Stimulated activated CD8-positive, alpha-beta memory T cell treated with anti-CD3 and anti-CD28 coated beads, Interleukin-7, amount 100 ng/mL, for 24 hours (primary cell): ENCODE measurements around the gene USP48.
"Not testable (repeated sequence)": the region's sequence is repeated elsewhere in the genome, so short reads cannot be mapped to it uniquely, and the experiment has no call there.

Source experiments
- DNase-seq: peaks from one replicate; pipeline ENCODE4 v3.0.0-alpha.2; 2020; ENCODE audit warnings: low read depth

Gene USP48

DNA sequence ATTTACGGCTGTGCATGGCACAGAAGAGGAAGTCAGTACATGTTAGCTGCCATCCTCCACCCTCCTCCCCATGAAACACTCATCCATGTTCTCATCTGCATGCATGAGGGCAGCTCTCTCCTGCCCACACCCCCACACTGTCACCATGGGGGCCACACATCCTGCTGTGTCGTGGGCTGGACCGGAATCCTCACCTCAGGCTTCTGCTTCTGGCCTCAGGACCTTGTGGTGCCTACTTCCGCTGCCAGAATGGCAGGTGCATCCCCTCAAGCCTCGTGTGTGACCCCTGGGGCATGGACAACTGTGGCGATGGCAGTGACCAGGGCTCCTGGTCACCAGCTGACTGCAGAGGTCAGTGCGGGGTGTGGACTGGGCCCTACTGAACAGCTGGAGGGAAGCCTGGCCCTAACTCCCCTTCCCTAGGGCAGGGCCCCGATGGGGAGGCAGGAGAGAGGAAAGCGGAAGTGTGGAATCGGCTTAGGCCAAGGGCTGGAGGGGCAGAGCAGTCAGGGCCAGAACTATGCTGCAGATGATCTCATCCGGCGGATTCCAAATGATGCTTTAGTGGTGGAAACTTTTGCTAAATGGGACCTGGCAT lies 32.9 kb upstream of the USP48 start:
- no peak for DNase-seq

DNA sequence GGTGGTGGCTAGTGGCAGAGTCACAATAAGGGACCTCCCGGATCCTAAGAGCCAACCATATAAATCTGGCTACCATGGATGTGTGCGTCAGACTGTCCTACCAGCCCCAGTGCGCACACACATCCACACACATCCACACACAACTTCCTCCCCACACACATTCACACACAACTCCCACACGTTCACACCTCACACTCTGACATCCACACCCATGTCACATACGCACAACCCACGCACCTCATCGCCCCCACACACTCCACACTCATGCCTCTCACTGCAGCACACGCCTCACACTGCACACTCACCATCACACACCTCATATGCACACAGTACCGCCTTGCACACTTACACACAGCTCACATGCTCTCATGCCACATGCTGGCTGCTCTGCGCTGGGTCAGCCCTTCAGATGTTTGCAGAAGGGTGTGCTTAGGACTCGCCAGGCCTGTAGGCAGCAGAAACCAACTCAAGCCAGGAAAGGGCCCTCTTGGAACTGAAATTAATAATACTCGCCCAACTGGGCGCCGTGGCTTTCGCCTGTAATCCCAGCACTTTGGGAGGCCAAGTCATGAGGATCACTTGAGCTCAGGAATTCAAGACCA lies 32.1 kb upstream of the USP48 start:
- DNase-seq, result no peak

DNA sequence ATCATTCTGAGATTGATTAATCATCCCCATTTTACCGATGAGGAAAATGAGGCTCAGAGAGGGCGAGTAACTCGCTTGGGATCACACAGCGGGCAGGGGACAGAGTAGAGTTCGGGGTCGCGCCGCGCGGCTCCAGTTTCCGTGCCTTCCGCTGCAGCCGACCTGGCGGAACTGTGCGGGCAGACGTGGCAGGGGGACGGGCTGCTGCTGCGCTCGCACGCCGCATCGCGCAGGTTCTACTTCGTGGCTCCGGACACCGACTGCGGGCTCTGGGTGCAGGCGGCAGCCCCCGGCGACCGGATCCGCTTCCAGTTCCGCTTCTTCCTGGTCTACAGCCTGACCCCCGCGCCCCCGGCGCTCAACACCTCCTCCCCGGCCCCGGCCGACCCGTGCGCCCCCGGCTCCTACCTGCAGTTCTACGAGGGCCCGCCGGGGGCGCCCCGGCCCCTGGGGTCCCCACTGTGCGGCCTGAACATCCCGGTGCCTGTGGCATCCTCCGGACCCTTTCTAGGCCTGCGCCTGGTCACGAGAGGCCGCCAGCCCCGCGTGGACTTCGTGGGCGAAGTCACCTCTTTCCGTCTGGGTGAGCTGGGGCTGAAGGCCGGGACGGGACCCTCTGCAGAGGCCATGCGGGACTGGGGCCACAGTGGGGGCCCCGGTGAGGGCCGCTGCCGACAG lies 31.4 kb upstream of the USP48 start:
- DNase-seq, result peak; percentile 3

DNA sequence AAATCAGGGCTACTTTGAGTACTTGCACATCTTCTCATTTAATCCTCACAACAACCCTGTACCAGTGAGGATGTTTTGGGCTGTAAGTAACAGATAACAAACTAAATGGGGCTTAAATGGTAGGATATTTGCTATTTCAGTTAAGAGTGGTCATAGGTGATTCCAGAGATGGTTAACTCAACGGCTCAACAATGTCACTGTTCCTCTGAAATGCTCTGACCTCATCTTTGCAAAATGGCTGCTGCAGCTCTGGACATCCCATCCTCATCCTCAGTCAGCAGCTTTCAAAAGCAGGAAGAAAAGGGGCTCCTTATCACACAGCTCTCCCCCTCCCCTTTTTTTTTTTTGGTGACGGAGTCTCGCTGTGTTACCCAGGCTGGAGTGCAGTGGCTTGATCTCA lies 30.6 kb upstream of the USP48 start:
- DNase-seq, result no peak

DNA sequence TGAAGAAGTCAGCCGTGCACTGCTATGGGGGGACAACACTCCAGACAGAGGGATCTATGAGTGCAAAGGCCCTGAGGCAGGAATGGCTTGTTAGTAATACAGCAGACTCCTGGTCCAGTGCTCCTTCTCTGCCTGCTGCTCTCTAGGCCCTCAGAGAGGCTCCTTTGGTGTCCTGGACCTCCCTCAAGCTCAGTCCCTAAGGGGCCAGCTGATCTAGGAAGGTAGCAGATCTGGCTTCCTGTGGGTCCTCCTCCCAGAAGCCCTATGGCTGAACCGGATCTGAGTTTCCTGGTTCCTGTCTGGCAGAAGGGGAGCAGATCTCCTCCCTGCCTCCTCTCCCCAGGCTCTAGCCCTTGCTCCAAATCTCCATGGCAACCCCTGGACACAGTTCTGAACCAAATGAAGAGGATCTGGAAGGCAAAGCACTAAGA lies 28.9 kb upstream of the USP48 start, which contains the start of gene LDLRAD2:
Gene LDLRAD2 (plus strand): TSS at position 391 of the 431 bp plus-strand sequence. CDS start 187 bp downstream, outside the sequence.
- DNase-seq, result no peak

DNA sequence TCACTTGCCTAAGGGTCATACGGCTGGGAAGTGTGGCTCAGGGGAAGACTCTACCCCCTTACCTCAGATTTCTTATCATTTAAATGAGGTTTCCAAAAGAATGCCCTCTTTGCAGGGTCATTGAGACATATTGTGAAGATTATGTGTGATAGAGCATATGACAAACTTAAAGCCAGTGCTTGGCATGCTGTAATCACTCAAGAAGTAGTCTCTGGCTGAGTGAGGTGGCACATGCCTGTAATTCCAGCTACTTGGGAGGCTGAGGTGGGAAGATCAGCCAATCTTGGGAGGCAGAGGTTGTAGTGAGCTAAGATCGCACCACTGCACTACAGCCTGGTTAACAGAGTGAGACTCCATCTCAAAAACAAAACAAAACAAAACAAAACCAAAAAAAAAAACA lies 21.6 kb upstream of the USP48 start:
- no peak for DNase-seq

DNA sequence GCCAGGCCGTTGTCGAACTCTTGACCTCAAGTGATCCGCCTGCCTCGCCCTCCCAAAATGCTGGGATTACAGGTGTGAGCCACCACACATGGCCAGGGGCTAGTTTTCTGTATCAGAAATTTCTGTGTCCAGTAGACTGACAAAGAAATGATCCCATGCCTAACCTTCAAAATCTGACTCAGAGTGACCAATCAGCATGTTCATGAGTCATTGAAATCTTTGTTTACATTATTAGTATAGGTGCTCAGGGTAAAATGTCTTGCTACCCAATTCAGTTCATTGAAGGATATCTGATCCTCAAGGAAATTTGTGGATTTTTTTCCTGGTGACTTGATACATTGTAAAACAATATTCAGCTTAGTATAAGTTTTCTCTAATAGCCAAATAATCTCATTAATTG lies 18.2 kb upstream of the USP48 start:
- no peak for DNase-seq

DNA sequence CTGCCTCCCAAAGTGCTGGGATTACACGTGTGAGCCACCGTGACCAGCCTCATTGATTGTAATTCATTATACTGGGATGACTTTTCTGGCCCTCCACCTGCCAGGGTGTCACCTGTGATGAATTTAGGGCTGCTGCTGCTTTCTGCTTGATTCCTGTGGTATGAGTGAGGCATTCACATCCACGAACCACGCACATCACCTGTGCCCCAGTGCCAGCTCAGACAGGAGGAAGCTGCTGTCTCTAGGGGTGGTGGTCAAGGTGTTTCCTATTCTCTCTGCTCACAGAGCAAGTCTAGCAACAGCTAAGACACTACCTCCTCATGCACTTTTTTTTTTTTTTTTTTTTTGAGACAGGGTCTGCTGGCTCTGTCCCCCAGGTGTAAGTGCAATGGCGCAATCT lies 16.8 kb upstream of the USP48 start:
- no peak for DNase-seq

DNA sequence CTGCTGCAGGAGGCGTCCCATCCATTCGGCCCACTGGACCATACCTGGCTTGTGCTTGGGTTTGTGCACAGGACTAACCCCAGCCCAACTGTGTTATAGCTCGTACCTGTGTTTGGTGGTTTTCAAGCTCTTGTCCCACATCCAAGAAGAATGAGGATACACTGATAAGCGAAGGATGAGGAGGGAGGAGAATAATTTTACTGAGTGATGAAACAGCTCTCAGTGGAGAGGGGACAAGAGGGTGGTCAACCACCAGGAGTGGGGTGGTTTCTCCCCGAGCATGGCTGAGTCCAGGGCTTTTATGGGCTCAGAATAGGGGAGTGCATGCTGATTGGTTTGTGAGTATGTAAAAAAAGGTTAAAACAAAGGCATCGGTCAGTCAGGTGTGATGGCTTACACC lies 12.1 kb upstream of the USP48 start:
- no peak for DNase-seq

DNA sequence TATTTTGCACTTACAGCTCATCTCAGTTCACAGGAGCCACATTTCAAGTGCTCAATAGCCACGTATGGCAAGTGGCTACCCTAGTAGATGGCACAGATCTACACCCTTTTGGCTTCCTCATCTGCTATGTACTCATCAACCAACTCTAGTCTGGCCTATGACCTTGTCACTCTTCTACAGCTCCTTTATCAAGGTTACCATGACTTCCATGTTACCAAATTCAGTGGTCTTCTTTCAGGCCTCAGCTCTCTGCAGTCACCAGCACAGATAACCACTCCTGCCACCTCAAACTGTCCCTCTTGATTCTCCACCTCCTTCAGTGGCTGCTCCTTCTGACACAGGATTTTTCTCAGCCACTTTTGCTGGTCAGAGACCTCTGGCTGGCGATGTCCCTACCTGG lies 11.7 kb upstream of the USP48 start:
- no peak for DNase-seq

DNA sequence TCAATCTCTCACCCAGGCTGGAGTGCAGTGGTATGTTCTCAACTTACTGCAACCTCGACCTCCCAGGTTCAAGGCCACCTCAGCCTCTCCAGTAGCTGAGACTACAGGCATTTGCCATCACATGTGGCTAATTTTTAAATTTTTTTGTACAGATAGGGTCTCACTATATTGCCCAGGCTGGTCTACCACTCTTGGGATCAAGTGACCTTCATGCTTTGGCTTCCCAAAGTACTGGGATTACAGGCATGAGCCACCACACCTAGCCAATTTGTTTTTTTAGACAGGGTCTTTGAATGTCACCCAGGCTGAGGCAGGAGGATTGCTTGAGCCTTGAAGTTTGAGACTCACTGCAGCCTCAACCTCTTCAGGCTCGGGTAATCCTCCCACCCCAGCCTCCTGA lies 10.2 kb upstream of the USP48 start:
- no peak for DNase-seq

DNA sequence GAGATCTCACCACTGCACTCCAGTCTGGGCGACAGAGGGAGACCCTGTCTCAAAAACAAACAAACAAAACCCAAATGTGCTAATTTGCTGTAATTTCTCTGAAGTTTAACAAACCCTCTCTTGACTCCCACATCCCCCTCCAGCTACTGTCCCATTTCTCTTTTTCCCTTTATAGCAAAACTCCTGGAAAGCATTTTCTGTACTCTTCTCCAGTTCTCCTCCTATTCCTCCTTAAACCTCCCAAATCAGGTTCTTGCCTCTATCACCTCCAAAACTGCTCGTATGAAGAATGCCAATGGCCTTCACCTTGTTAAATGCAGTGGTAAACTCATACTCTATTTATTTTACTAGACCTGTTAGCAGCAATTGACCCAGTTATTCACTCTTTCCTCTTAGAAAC lies 3.7 kb upstream of the USP48 start:
- DNase-seq, result no peak

DNA sequence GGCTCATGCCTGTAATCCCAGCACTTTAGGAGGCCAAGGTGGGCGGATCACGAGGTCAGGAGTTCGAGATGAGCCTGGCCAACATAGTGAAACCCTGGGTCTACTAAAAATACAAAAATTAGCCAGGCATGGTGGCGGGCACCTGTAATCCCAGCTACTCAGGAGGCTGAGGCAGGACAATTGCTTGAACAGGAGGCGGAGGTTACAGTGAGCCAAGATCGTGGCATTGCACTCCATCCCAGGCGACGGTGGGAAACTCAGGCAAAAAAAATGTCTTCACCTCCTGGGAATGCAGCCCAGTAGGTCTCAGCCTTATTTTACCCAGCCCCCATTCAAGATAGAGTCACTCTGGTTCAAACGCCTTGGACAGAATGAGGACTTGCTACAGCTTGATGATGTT lies 2.8 kb upstream of the USP48 start:
- not testable (repeated sequence) for DNase-seq

DNA sequence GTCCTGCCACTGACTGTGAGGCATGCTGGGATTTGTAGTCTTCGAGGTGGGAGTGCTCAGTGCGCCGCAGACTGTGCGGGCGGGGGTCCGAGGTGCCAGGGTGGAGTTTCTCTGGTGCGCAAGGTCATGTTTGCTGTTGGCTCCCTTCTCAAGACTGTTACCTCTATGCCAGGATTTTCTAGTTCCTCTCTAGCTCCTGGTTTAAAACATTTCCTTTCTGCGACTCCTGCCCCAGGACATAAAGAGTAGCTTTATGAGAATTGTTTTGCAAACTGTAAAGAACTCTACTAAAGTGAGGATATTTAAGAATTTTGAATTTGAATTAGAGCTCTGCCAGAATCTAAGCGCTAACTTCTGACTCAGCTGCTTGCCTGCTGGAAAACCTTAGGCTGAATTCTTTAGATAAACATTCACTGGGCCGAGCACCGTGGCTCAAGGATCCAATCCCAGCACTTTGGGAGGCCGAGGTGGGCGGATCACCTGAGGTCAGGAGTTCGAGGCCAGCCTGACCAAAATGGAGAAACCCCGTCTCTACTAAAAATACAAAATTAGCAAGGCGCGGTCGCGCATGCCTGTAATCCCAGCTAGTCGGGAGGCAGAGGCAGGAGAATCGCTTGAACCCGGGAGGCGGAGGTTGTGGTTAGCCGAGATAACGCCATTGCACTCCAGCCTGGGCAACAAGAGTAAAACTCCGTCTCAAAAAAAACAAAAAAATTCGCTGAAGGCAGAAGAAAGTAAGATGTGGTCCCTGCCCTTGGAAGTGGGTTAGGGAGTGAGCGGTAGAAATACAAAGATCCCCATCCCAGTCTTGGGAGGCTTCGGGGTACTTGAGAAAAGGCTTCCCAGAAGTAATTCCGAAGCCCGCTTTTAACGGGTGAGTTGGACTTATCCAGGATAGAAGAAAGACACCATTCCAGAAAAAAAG lies 992 bp upstream of the USP48 start:
- no peak for DNase-seq

DNA sequence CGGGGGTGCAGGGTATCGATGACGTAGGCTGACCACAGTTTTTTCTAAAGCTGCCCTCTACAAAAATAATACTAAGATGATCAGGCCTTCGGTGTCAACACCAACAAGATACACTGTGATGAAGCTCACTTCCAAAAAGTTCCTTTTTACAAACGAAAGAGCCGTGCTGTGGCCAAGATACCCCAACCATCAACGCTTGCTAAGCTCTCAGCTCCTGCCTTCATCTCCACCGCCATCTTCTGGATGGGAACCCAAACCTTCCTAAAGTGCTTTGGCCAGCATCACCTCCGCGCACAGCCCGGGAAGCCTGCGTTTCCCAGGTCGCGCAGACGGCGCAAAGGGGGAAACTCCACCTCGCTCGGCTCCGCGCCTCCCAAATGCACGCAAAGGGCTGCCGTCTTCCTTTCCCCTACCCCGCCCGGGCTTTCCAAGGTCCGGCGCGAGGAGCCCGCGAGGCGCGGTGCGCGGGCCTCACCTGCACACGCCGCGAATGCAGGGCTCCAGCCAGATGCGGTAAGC lies 541 bp downstream of the USP48 start:
- peak; percentile 26 for DNase-seq

DNA sequence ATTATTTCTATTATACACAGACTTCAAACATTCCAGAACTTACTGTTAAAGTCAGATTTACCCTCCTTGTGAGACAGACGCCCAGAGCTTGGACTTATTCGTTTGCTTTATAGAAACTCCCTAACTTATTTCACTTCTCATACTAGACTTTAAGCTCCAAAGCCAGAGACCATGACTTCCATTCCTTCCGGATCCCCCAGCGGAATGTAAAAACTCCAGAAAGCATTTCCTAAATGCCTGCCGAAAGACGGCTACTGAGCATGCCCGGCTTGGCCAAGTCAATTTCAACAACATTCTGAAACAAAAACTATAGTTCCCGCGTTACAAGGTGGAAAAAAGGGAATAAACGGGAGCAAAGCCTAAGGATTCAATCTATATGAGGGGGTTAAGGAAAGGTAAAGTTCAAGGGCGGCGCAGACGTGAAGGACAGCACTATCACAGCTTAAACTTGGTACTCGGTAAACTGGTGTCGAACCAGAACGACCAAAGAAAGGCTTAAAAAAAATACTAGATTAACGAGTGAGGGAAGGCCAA lies 1.1 kb downstream of the USP48 start:
- DNase-seq, result no peak

DNA sequence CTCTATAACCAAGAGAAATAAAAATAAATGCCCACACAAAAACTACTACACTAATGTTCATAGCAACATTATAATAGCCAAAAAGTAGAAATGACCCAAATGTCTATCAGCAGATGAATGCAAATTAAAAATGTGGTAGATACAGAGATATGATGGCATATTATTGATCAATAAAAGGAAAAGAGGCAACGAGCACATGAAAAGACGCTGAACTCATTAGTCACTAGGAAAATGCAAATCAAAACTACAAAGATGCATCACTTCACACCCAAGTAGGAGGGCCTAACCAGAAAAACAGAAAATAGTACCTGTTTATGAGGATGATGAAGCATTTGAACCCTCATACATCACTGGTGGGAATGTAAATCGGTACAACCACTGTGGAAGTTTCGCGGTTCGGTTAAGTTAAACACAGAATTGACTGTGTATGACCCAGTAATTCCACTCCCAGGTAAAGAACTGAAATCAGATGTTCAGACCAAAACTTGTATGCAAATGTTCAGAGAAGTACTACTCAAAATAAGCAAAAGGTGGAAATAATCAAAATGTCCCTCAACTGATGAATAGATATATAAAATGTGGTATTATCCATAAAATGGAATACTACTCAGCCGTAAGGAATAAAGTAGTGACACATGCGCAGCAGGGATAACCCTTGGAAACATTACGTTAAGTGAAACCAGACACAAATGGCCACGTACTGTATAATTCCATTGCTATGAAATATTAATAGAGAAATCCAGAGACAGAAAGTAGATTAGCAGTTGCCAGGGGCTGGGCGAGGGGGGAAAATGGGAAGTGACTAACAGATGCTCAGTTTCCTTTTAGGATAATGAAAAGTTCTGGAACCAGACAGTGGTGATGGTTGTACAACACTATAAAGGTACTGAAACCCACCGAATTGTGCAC lies 3.1 kb downstream of the USP48 start:
- no peak for DNase-seq

DNA sequence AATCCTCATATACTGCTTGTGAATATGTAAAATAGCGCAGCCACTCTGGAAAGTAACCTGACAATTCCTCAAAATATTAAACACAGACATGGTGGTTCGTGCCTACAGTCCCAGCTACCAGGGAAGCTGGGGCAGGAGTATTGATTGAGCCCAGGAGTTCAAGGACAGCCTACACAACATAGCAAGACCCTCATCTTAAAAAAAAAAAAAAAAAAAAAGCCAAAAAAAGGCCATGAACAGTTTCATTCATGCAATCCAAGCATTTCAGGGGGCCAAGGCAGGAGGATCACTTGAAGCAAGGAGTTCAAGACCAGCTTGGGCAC lies 4.6 kb downstream of the USP48 start:
- no peak for DNase-seq

DNA sequence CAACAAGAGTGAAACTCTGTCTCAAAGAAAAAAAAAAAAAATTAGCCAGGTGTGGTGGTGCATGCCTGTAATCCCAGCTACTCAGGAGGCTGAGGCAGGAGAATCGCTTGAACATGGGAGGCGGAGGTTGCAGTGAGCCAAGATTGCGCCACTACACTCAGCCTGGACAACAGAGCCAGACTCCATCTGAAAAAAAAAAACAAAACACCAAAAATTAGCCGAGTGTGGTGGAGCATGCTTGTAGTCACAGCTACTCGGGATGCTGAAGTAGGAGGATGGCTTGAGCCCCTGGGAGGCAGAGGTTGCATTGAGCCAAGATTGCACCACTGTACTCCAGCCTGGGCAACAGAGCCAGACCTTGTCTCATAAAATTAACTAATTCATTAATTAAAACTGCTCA lies 6.0 kb downstream of the USP48 start:
- DNase-seq, result not testable (repeated sequence)

DNA sequence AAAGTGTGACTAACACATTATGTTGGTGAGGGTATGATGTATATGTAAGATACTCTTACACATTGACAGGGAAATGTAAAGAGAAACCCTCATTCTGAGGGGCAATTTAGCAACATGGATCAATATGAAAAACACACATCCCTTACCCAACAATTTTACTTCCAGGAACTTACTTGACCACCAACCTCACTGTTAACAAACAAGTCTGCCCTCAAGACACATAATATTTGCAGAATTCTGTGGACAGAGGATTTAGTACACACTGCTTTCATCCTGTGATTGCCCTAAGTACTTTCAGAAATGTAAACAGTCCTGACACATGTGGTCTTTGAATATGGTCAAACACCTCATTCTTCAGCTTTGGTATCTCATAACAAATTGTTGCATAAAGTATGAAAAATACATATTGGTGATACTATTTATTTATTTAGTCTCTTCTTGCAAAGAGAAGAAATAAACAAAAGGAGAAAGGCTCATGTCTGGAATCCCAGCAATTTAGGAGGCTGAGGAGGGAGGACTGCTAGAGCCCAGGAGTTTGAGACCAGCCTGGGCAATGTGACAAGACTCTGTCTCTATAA lies 6.9 kb downstream of the USP48 start:
- DNase-seq, result no peak

DNA sequence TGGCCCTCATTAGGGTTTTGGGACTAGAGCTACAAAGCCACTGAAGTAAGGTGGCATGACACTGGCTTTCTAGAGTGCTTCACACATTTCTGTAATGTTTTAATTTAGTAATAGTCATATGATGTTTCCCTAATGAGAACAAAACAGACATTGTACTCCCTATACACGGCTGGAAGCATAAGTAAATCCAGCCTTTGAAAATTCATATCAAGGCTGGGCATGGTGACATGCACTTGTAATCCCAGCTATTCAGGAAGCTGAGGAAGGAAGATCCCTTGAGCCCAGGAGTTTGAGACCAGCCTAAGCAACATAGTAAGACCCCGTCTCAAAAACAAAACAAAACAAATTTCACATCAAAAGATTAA lies 7.4 kb downstream of the USP48 start:
- DNase-seq, result no peak
